NCI-H2171 (cell line): Measurements from ENCODE around the gene SPOUT1.

Experiments
- DNase-seq: peaks from one replicate; lab custom pipeline; 2025; lab: John Stamatoyannopoulos, UW

The SPOUT1 gene

GRCh38 chr9:128771745-128772519 is 57.7 kb downstream of the SPOUT1 start, which contains the start of gene ZER1:
Gene ZER1 (minus strand): TSS chr9:128771927. CDS start chr9:128755565, 16,362 bp downstream.
- DNase-seq, result peak; percentile 97

DNA sequence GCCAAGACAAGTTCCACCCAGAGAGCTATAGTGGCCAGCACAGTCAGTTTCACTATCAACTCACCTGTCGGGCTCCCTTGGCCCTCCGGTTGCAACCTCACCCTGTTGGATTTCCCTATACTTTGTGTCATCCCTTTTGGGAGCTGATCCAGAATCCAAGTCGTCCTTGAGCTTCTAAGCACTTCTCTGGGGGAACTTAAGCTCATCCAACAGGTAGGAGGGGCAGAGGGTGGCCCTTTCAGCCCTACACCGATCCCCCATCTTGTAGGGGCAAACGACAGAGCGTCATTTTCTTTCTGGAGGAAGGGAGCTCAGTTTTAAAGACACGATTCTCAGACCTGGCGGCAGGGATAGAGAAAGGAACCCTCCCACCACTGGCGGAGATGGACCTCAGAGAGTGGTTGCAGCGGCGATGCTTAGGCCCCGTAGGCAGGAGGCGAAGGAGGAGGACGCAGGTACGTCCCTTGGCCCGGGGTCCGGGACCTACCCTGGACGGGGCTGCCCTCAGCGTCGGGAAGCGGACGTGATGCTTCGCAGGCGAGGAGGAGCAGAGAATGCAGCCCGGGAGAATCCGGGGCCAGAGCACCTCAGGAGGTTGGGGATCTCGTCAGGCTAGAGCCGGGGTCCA is 58.4 kb downstream of the SPOUT1 start:
- no peak for DNase-seq

- DNase-seq, result no peak
Observed at GRCh38 chr9:128770286-128771030, 59.1 kb downstream of the SPOUT1 start.
